ENCODE measurements around the gene PAK6. TPM values are rescaled to one million over a fixed set of nuclear protein-coding genes. Genes with fewer than 3 reads are reported as not detected.

The PAK6 gene
- polyA plus RNA-seq, 12 donors, result 0.15 to 8.2 (median 0.51) TPM; not detected in 2

- DNase-seq, result no peak
Measured at GRCh38 chr15:40292246-40292645, 53.4 kb downstream of the PAK6 start.

- DNase-seq, result no peak
Measured at GRCh38 chr15:40293006-40293405, 54.1 kb downstream of the PAK6 start.

GRCh38 chr15:40293905-40294895, 55.3 kb downstream of the PAK6 start:
- DNase-seq, result no peak

DNA sequence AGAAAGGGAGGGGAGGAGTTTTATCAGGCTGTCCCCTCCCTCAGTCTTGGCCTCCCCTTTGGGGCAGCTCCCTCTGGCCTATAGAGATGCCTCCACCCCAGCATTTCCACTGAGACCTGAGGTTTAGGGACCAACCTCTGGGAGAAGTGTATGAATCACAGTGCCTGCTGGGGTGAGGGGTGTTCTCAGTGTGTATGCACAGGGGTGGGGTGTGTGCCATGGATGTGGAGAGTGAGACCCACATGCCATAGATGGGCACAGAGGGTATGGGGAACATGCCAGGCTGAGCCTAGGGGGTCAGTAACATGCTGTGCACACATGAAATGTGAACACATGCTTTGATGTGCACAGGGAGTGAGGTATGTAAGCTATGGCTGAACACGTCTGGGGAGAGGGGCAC, 56.4 kb downstream of the PAK6 start:
- DNase-seq, result no peak

GRCh38 chr15:40295877-40296560, 57.2 kb downstream of the PAK6 start:
- no peak for DNase-seq

DNA sequence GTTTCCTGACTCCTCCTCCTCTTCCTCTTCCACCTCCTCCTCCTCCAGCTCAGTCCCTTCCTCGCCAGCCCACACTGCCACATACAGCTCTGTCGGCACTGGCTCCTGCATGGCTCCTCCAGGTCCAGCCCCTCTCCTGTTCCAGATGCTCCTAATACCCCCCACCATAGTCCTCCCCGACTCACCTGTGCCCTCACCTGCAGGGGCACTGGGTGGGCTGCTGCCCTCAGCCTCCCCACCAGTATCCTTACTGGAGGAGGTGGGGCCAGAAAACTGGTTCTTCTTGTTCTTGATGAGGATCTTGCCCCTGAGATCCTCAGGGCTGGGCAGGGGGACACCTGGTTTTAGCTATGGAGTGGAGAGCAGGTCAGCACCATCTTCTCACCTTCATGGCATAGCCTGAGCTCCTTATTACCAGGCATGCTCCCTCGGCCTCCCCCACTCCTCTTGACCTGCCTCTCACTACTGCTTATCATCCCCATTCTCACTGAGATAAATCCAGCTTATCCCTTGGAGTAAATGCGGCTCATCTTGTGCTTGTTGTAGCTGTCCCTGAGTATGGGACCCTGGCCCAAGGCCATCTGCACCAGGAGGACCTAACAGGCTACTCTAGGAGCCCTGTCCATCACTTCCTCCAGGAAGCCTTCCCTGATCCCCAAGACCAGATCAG, 57.8 kb downstream of the PAK6 start:
- no peak for DNase-seq

DNA sequence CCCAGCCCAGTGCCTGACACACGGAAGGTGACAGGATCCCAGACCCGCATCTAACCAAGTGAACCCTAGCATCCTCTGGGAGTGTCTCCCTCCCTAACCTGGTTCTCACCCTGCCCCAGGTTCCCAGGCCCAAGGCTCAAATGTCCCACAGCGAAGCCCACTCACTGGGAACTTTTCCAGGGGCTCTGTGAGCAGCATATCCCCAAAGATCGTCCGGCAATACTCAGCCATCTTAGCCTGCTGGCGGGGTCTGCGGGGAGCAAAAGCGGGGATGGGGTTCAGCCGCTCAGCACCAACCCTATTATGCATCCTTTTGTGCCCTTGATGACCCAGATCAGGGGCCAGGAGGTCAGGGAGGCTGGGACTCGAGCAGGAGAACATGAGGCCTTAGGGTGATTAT, 58.5 kb downstream of the PAK6 start:
- DNase-seq, result no peak

- no peak for DNase-seq
Measured at GRCh38 chr15:40298216-40298935, 59.5 kb downstream of the PAK6 start.

DNA sequence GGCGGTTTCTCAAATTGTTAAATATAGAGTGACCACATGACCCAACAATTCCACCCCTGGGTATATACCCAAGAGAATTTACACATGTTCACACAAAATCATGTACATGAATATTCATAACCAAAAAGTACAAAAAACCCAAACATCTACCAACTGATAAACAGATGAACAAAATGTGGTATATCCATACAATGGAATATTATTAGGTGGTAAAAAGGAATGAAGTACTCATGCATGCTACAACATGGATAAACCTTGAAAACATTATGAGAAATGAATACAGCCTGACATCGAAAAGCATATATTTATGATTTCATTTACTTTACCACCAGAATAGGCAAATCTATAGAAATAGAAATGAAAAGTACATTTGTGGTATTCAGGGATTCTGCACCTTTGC, 61.5 kb downstream of the PAK6 start:
- no peak for DNase-seq

DNA sequence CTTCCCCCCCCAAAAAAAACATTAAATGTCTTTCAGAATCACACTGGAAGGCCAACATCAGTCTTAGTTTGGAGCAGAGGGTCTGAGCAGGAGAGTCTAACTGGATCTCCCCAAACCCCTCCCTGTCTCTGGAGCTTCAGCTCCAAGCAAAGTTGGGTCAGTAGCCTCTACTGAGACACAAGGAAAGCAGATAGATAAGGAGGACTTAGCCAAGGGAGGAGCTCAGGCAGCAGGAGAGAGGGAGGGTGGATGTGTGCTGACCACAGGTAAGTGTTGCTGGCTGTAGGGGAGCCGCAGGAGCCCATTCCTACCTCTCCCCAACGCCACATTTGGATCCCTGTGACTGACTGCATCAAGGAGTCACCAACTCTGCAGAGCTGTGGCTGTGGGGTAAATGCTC, 61.9 kb downstream of the PAK6 start:
- no peak for DNase-seq

DNA sequence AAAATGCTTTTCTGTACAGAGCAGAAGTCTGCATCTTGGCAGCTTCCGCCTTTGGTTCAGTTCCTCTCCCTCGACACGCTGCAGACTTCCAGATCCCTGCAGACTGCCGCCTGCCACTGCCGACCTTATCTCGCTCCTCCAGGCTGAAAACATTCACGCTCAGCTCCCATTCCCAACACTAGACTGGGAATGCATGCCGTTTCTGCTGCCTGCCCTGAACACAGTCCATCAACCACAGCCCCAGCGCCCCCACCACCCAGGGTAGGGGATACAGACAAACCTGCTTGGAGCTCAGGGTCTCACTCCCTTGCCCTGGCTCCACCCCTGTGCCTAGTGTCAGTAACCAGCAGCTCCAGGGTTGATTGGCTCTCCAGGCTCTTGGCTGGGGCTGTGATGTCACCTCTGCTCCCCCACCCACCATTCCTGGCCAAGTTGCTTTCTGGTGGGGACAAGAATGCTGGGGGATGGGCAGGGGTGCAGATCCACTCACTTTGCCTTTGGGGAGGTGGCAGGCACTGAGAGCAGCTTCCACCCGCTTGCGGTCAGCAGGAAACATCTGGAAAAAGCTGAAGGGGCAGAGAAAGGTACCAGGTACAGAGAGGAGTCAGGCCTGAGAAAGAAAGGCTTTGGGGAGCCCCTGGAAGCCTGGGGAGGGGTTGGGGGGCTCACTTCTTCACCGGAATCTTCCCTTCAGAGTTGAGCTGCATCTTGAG, 62.8 kb downstream of the PAK6 start:
- DNase-seq, result no peak

GRCh38 chr15:40302288-40302886, 63.5 kb downstream of the PAK6 start:
- DNase-seq, result no peak

GRCh38 chr15:40302981-40303380, 64.1 kb downstream of the PAK6 start:
- DNase-seq, result no peak

- DNase-seq, result no peak
Measured at GRCh38 chr15:40303576-40303975, 64.7 kb downstream of the PAK6 start.

DNA sequence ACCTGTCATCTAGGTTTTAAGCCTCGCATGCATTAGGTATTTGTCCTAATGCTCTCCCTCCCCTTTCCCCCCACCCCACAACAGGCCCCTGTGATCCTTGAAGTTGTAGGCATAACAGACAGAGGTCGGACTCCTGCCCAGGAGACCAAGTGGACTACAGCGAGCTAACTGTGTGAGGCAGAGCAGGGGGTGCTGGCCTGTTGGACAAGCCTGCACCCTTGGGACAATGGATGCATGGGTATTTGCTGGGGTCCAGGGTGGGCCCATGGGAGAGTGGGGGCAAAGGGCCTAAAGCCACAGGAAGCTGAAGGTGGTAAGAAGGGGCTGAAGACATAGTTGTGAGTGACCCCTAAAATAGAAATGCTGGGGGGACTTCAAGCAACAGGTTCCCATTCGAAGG, 66.4 kb downstream of the PAK6 start:
- no peak for DNase-seq

DNA sequence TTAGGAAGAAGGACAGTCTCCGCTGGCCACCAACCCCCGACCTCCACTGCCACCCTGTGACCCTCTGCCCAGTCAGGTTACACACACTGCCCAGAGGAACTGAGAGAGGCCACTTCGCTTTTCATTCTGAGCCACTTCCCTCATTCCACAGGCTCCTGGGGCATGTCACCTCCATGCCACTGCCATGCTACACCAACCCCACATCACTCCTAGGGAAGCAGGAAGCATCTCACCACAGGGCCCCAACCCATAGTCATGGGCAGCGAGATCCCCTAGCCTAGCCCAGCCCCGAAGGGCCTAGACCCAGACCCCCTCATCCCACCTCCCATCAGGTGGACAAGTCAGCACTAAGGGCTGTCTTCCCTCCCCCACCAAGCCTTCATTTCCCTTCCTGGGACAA, 67.5 kb downstream of the PAK6 start:
- no peak for DNase-seq

- DNase-seq, result no peak
Measured at GRCh38 chr15:40306908-40307307, 68.0 kb downstream of the PAK6 start.

GRCh38 chr15:40307421-40308211, 68.8 kb downstream of the PAK6 start, which contains the start of gene PLCB2:
PLCB2 (minus strand) TSS chr15:40307935; CDS start chr15:40307672, 263 bp downstream.
- no peak for DNase-seq

DNA sequence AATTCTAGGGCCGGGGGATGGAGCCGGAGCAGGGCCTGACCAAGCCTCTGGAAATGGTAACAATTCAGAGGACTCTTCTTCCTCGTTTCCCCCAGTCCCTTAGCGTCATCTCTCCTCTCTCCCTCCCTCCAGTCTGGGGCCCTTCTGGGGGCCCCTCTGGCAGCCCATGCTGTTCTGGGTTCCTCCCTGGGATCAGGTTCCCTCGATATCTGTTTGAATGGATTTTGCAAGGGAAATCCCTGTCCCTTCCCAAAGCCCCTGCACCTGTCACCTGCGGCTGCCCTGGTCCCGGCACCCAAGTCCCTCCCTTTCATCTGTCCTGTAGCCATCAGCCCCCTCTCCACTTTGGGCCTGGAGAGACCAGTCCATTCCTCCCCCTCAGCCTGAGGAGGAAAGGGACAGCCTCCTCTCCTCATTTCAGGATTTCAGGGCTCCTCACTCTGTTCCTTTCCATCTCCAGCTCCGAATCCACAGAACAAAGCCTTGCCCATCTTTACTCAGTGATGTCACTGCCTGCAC, 70.5 kb downstream of the PAK6 start:
- DNase-seq, result no peak

Data from muscle of arm (tissue), 12 donors.